LNCAP (cell line): Measurements from ENCODE around the gene ATF6.

Source experiments
- CTCF ChIP-seq: fragments of 450-650 bp; IDR thresholded peaks from 2 replicates; pipeline ENCODE4 v1.5.1; 2017; ENCODE audit warnings: mild to moderate bottlenecking

ATF6 gene

DNA sequence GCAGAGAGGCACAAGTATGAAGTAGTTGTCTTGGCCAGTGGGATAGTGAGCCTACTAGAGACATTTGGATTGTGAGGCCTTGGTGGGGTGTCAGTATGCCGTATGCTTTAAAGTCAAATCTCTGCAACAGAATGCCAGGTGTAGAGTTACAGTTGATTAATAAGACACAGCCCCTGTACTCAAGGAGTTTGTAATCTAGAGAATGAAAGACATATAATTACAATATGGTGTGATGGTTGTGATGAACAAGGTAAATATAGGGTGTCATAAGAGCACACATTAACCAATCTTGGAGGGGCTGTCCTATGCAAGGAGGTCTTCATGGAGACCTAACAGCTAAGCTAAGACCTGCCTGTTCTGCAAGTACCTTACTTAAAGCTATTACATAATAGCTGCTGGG, 113.1 kb downstream of the ATF6 start:
- TF ChIP-seq CTCF, result no peak

DNA sequence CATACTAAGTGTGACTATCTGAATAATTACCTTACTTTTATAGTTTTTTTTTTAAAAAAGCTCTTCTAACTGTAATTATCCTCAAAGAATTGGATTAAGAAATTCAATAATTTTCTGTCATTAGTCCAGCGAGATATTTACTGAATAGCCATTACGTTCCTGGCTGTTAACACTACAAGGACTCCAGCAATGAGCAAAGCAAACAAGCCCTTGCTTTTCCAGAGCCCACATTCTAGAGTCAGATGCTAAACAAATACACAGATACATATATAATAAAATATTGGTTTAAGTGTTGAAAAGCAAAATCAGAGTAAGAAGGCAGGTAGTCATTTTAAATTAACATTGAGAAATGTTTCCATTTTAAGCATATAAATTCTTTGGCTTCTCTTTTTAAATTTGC, 118.4 kb downstream of the ATF6 start:
- TF ChIP-seq CTCF, result no peak

- no peak for TF ChIP-seq CTCF
Measured at GRCh38 chr1:161885003-161885402, 118.9 kb downstream of the ATF6 start.

DNA sequence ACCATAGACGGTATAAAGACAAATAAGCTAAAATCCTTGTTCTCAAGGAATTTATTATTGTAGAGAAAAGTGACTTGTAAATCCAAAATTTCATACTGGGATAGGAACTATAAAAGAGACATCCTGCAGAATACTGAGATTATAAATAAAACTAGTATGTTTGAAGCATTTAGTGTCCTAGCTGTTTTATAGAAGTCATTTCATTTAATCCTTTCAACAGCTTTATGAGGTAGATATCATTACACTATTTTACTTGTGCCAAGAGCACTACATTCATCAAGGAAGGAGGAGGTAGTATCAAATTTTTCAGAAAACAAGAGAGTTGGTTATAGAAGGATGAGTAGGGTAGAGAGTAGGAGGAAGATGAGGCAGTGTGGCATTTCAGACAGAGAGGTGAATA, 119.6 kb downstream of the ATF6 start:
- no peak for TF ChIP-seq CTCF

GRCh38 chr1:161886589-161886988, 120.5 kb downstream of the ATF6 start:
- TF ChIP-seq CTCF, result no peak

- no peak for TF ChIP-seq CTCF
Measured at GRCh38 chr1:161887730-161888287, 121.7 kb downstream of the ATF6 start.

- no peak for TF ChIP-seq CTCF
Measured at GRCh38 chr1:161890574-161890973, 124.5 kb downstream of the ATF6 start.

DNA sequence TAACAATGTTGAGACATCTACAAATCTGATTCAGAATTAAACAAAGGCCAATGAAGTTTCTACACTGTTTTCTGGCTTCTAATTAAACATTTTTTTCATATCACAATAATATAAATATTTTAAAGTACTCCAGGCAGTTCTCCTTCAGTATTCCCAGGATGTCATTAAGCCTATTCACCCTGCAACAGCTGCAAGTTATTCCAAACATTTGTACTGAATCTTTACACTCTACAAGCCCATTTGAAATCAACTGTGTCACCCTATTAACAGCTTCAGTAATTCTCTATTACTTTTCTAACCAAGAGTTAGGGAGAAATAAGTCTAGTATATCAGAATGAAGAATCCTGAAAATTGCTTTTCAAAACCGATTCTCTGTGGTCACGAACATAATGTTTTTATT, 133.0 kb downstream of the ATF6 start:
- no peak for TF ChIP-seq CTCF
